Measurements from ENCODE around the gene GIMAP5.

DNA sequence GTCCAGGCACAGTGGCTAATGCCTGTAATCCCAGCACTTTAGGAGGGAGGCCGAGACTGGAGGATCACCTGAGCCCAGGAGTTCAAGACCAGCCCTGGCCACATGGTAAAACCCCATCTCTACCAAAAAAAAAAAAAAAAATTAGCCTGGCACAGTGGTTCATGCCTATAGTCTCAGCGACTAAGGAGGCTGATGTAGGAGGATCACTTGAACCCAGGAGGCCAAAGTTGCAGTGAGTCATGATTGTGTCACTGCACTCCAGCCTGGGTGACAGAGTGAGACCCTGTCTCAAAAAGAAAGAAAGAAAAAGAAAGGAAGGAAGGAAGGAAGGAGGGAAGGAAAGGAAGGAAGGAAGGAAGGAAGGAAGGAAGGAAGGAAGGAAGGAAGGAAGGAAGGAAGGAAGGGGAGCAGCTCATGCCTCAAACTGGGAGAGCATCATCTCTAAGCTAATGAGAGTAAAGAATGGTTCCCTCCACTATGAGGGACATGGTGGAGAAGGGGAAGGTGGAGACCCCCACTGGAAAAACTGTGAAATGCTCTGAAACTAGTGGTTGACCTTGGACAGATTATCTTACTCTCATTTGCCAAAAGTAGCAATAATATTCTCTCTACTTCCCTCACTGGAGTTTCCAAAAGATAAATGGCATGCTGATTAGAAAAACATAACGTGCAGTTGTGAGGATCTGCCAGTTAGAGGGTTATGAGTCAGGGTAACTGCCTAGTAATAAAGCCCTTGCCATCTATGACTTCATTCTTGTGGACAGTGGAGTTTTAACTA lies 16.8 kb downstream of the GIMAP5 start:
- TF ChIP-seq ZNF274 (IDR thresholded peaks at IDR 0.05; ENCODE audit: low read depth, low read length) (no peak), YY1 (IDR thresholded peaks at IDR 0.05; ENCODE audit: insufficient read depth, insufficient read length) (no peak)

All from NT2/D1 (cell line).